H1 (cell line): ENCODE results near the gene NDEL1. TPM values are rescaled to one million over a fixed set of nuclear protein-coding genes. Genes with fewer than 3 reads are reported as not detected.

Source experiments
- CTCF ChIA-PET: fragments of 300-600 bp; sonication (Branson Sonifier 250); formaldehyde crosslinking; loops from one replicate; lab custom pipeline; 2021; ENCODE audit not compliant: partially characterized antibody; lab: Charles Lee
- POLR2A ChIA-PET: fragments of 300-600 bp; sonication (Branson Sonifier 250); formaldehyde crosslinking; loops from one replicate; lab custom pipeline; 2021; ENCODE audit warnings: inconsistent platforms; ENCODE audit not compliant: partially characterized antibody; lab: Charles Lee
- DNase-seq, 2 experiments: peaks; one replicate each; pipeline versions ENCODE4 v3.0.0 to v3.0.0-alpha.2; 2010 to 2022; ENCODE audit warnings: low spot score in 2 of 2, low read depth in 1 of 2, mixed read lengths in 1 of 2
- FAIRE-seq: peaks from 2 replicates; lab custom pipeline; 2011; peaks lifted over from hg19 to GRCh38; lab: Jason Lieb, UNC
- H2AFZ ChIP-seq: 2 replicates; pipeline ENCODE4 v1.8.1; 2012; ENCODE audit warnings: low read length, inconsistent platforms
- H2AK5ac ChIP-seq: 2 replicates; pipeline ENCODE4 v1.6.1; 2013; ENCODE audit warnings: low read depth, low read length
- H2BK120ac ChIP-seq: replicated peaks from 2 replicates; pipeline ENCODE3; 2013; ENCODE audit warnings: low read depth, low read length, inconsistent platforms
- H2BK12ac ChIP-seq: 2 replicates; pipeline ENCODE4 v1.6.1; 2013; ENCODE audit warnings: low read depth, low read length
- H2BK15ac ChIP-seq: 2 replicates; pipeline ENCODE4 v1.6.1; 2013; ENCODE audit warnings: low read length
- H2BK20ac ChIP-seq: 2 replicates; pipeline ENCODE4 v1.6.1; 2013; ENCODE audit warnings: low read length
- H2BK5ac ChIP-seq: 2 replicates; pipeline ENCODE4 v1.6.1; 2013; ENCODE audit warnings: low read depth, low read length
- H3K14ac ChIP-seq: 2 replicates; pipeline ENCODE4 v1.6.1; 2013; ENCODE audit warnings: inconsistent platforms; ENCODE audit not compliant: insufficient read length
- H3K18ac ChIP-seq: 2 replicates; pipeline ENCODE4 v1.6.1; 2013; ENCODE audit warnings: low read length; ENCODE audit errors: extremely low read depth
- H3K23ac ChIP-seq: 2 replicates; pipeline ENCODE4 v1.6.1; 2013; ENCODE audit warnings: inconsistent platforms; ENCODE audit not compliant: insufficient read length
- H3K23me2 ChIP-seq: 2 replicates; pipeline ENCODE4 v1.6.1; 2013; ENCODE audit warnings: low read depth, low read length
- H3K27ac ChIP-seq: 2 replicates; pipeline ENCODE4 v1.6.1; 2011; ENCODE audit warnings: low read depth, low read length, inconsistent platforms
- H3K27me3 ChIP-seq, 4 experiments: replicated peaks in 1 of 4; 1 replicate in 1 of 4; 2 replicates in 3 of 4; pipeline versions ENCODE4 v1.6.1 to v1.8.1; 2011 to 2013; ENCODE audit warnings: low read length in 3 of 4, mild to moderate bottlenecking in 3 of 4, inconsistent platforms in 2 of 4, mixed read lengths in 2 of 4, moderate library complexity in 1 of 4; ENCODE audit not compliant: control insufficient read depth in 3 of 4, insufficient read depth in 3 of 4; ENCODE audit errors: extremely low read depth in 1 of 4
- H3K36me3 ChIP-seq, 4 experiments: 2 replicates each; pipeline versions ENCODE4 v1.6.1 to v1.8.1; 2011 to 2013; ENCODE audit warnings: mild to moderate bottlenecking in 4 of 4, low read length in 3 of 4, moderate library complexity in 2 of 4, control low read depth in 1 of 4, inconsistent platforms in 1 of 4; ENCODE audit not compliant: insufficient read depth in 4 of 4, control insufficient read depth in 2 of 4
- H3K4ac ChIP-seq: replicated peaks from 2 replicates; pipeline ENCODE3; 2013; ENCODE audit warnings: low read length, low read depth, mixed read lengths, inconsistent platforms; ENCODE audit not compliant: insufficient read length
- H3K4me1 ChIP-seq, 4 experiments: replicated peaks in 1 of 4; 1 replicate in 1 of 4; 2 replicates in 3 of 4; pipeline versions ENCODE4 v1.6.1 to v1.8.1; 2011 to 2013; ENCODE audit warnings: low read length in 3 of 4, inconsistent platforms in 2 of 4, mixed read lengths in 1 of 4; ENCODE audit not compliant: insufficient read depth in 4 of 4, control insufficient read depth in 3 of 4
- H3K4me2 ChIP-seq, 2 experiments: 2 replicates each; pipeline versions ENCODE4 v1.6.1 to v1.8.1; 2011 to 2013; ENCODE audit warnings: low read depth in 2 of 2, low read length in 2 of 2, control low read depth in 1 of 2, inconsistent platforms in 1 of 2, mild to moderate bottlenecking in 1 of 2; ENCODE audit not compliant: insufficient read depth in 1 of 2
- H3K4me3 ChIP-seq, 4 experiments: fragments of 200-600, 300-600 bp in 1 of 4; sonication (generic), shearing (Covaris generic), sonication (Bioruptor Twin) in 1 of 4; 2 replicates each; pipeline versions ENCODE4 v1.5.1 to v1.8.1; 2011 to 2016; ENCODE audit warnings: low read length in 4 of 4, low read depth in 3 of 4, control low read depth in 2 of 4, inconsistent platforms in 2 of 4, mild to moderate bottlenecking in 2 of 4, mixed read lengths in 1 of 4, moderate library complexity in 1 of 4; ENCODE audit not compliant: insufficient read depth in 2 of 4; ENCODE audit errors: extremely low read depth in 1 of 4
- H3K56ac ChIP-seq: replicated peaks from 2 replicates; pipeline ENCODE3; 2013; ENCODE audit warnings: low read depth, mild to moderate bottlenecking, mixed read lengths, low read length, inconsistent platforms; ENCODE audit not compliant: insufficient read length
- H3K79me1 ChIP-seq: 2 replicates; pipeline ENCODE4 v1.6.1; 2013; ENCODE audit warnings: low read depth, low read length, control low read depth
- H3K79me2 ChIP-seq, 2 experiments: 2 replicates each; pipeline versions ENCODE4 v1.6.1 to v1.8.1; 2012 to 2013; ENCODE audit warnings: low read length in 2 of 2, mild to moderate bottlenecking in 2 of 2, inconsistent platforms in 1 of 2; ENCODE audit not compliant: insufficient read depth in 2 of 2, control insufficient read depth in 1 of 2
- H3K9ac ChIP-seq, 4 experiments: replicated peaks in 1 of 4; 1 replicate in 1 of 4; 2 replicates in 3 of 4; pipeline versions ENCODE4 v1.6.1 to v1.8.1; 2011 to 2013; ENCODE audit warnings: low read depth in 3 of 4, low read length in 3 of 4, control low read depth in 2 of 4, mild to moderate bottlenecking in 2 of 4, moderate library complexity in 2 of 4, inconsistent platforms in 1 of 4; ENCODE audit errors: extremely low read depth in 1 of 4
- H3K9me3 ChIP-seq, 2 experiments: 2 replicates each; pipeline versions ENCODE4 v1.6.1 to v1.8.1; 2012 to 2013; ENCODE audit warnings: mild to moderate bottlenecking in 2 of 2, moderate library complexity in 2 of 2, control low read depth in 1 of 2, inconsistent platforms in 1 of 2, low read depth in 1 of 2, low read length in 1 of 2, mixed read lengths in 1 of 2; ENCODE audit not compliant: insufficient read depth in 2 of 2
- H4K20me1 ChIP-seq, 2 experiments: replicated peaks in 1 of 2; 2 replicates each; pipeline versions ENCODE3 to v1.8.1; 2011 to 2013; ENCODE audit warnings: inconsistent platforms in 2 of 2, low read length in 2 of 2, mild to moderate bottlenecking in 1 of 2; ENCODE audit not compliant: insufficient read depth in 2 of 2, control insufficient read depth in 1 of 2
- H4K5ac ChIP-seq: 2 replicates; pipeline ENCODE4 v1.6.1; 2013; ENCODE audit warnings: low read length, low read depth, mixed read lengths, inconsistent platforms; ENCODE audit not compliant: insufficient read length
- H4K8ac ChIP-seq: 2 replicates; pipeline ENCODE4 v1.8.0; 2013; ENCODE audit warnings: mild to moderate bottlenecking, moderate library complexity, low read length, inconsistent platforms; ENCODE audit not compliant: insufficient read depth; ENCODE audit errors: extremely low read depth
- H4K91ac ChIP-seq: replicated peaks from 2 replicates; pipeline ENCODE3; 2013; ENCODE audit warnings: low read length, mixed read lengths, inconsistent platforms; ENCODE audit not compliant: insufficient read length
- ATF3 ChIP-seq: IDR thresholded peaks from 2 replicates; pipeline ENCODE4 v1.6.1; 2011; ENCODE audit warnings: low read depth, mild to moderate bottlenecking, low read length; ENCODE audit not compliant: insufficient read depth
- FOSL1 ChIP-seq: IDR thresholded peaks from 2 replicates; pipeline ENCODE4 v1.6.1; 2011; ENCODE audit warnings: mild to moderate bottlenecking, low read depth, low read length, moderate library complexity; ENCODE audit not compliant: insufficient read depth
- JUN ChIP-seq: IDR thresholded peaks from 2 replicates; pipeline ENCODE4 v1.6.1; 2011; ENCODE audit warnings: low read depth, mild to moderate bottlenecking, improper control_type of control experiment, low read length
- MAFK ChIP-seq: IDR thresholded peaks from 2 replicates; pipeline ENCODE4 v1.6.1; 2012; ENCODE audit warnings: low read depth, mild to moderate bottlenecking, improper control_type of control experiment, low read length
- SAP30 ChIP-seq: fragments of 300-600 bp; sonication (generic); IDR thresholded peaks from 2 replicates; pipeline ENCODE4 v1.7.1; 2012; ENCODE audit warnings: low read length, moderate library complexity, mild to moderate bottlenecking, inconsistent platforms; ENCODE audit not compliant: insufficient read depth, insufficient replicate concordance
- SIN3A ChIP-seq, 2 experiments: IDR thresholded peaks in 1 of 2; conservative IDR thresholded peaks in 1 of 2; 2 replicates each; pipeline ENCODE4 v1.6.1; 2011 to 2012; ENCODE audit warnings: low read length in 2 of 2, improper control_type of control experiment in 1 of 2, low read depth in 1 of 2, mild to moderate bottlenecking in 1 of 2
- SP4 ChIP-seq: IDR thresholded peaks from 2 replicates; pipeline ENCODE4 v1.6.1; 2012; ENCODE audit warnings: low read length, inconsistent platforms
- SRF ChIP-seq: IDR thresholded peaks from 2 replicates; pipeline ENCODE4 v1.6.1; 2011; ENCODE audit warnings: mild to moderate bottlenecking, low read depth, low read length, moderate library complexity
- SUZ12 ChIP-seq: fragments of 200-600 bp; sonication (generic); IDR thresholded peaks from 2 replicates; pipeline ENCODE4 v1.6.1; 2012; ENCODE audit warnings: mild to moderate bottlenecking, inconsistent platforms, low read length, moderate library complexity, mixed read lengths
- TAF7 ChIP-seq: optimal IDR thresholded peaks from 2 replicates; pipeline ENCODE3; 2011; ENCODE audit warnings: low read depth, mild to moderate bottlenecking, inconsistent platforms, low read length, moderate library complexity, borderline replicate concordance
- TCF12 ChIP-seq: IDR thresholded peaks from 2 replicates; pipeline ENCODE4 v1.6.1; 2011; ENCODE audit warnings: low read depth, mild to moderate bottlenecking, low read length
- USF2 ChIP-seq: IDR thresholded peaks from 2 replicates; pipeline ENCODE4 v1.6.1; 2011; ENCODE audit warnings: low read length, improper control_type of control experiment
- WGBS, 2 experiments: shearing (Covaris generic) in 1 of 2; methylation state at CpG; one replicate each; pipeline versions ENCODE4 v1.1.6 to v1.1.7; 2013 to 2015; ENCODE audit warnings: low lambda C conversion rate in 2 of 2, mixed read lengths in 2 of 2, inconsistent platforms in 1 of 2, low coverage in 1 of 2, missing lambda C conversion rate in 1 of 2; ENCODE audit not compliant: insufficient replicate concordance in 2 of 2, insufficient coverage in 1 of 2, insufficient read length in 1 of 2; ENCODE audit errors: extremely low coverage in 1 of 2, missing lambda C conversion rate in 1 of 2; 5-methylcytosine and 5-hydroxymethylcytosine counted together
- polyA plus RNA-seq, 7 experiments: library from polyadenylated mRNA; depleted of rRNA in 3 of 7; stranded (reverse) in 5 of 7; unstranded in 2 of 7; fragments of >200 nt in 5 of 7; fragments of 200-250 nt in 2 of 7; gene quantifications; 1 replicate in 5 of 7; 2 replicates in 1 of 7; 4 replicates in 1 of 7; pipeline versions ENCODE4 v1.2.1 to v1.2.3, GENCODE V29; 2011 to 2013; ENCODE audit warnings: missing spikeins in 2 of 7, mixed read lengths in 2 of 7
- total RNA-seq: library from RNA; stranded (reverse); fragmentation: NEBNext Ultra II Directional; extraction: Animal tissue kit (Norgen Biotek cat#: 25700); gene quantifications from 2 replicates; pipeline ENCODE4 v1.2.1, GENCODE V29; 2021

NDEL1 gene
- total and polyA plus RNA-seq, 2 of the 8 experiments (the other 6 are each of a cell fraction or from before 2014, with no cell fraction given): 31.1 to 32.9 TPM

- H3K4me3 ChIP-seq: no peak overlapping the region
- no peak overlapping the region for H3K14ac ChIP-seq
- H4K5ac ChIP-seq: no peak overlapping the region
- no peak overlapping the region for H3K9ac ChIP-seq
- peaks cover 8 to 43% (median 18%) of the 10 kb centered on the region in 4 experiments for H3K36me3 ChIP-seq
- no peaks in the 10 kb centered on the region for H3K27me3 ChIP-seq
- no peak overlapping the region for H3K18ac ChIP-seq
- no peak overlapping the region for H3K56ac ChIP-seq
- FAIRE-seq (no peak), DNase-seq (no peak)
- H3K79me2 ChIP-seq: no peaks in the 10 kb centered on the region
- CTCF ChIA-PET: no interaction called here
- H2BK5ac ChIP-seq: no peak overlapping the region
- 91% methylated on average over 3 of the region's 3 CpGs; no CpG with 5 or more reads in 1 of the 2 experiments for WGBS, 2 experiments
- POLR2A ChIA-PET: interaction anchor here (1.1 kb wide), 1 partner anchor 18 kb away, joined by 3 read pairs; no protein-coding TSS in a partner anchor
- no peak overlapping the region for H3K4ac ChIP-seq
- H3K23ac ChIP-seq: no peak overlapping the region
- TF ChIP-seq SIN3A (conservative IDR thresholded peaks at IDR 0.05 in 1 of 2, IDR thresholded peaks at IDR 0.05 in 1 of 2; ENCODE audit: low read depth in 1 of 2, low read length in 2 of 2) (no peak), JUN (no peak), SUZ12 (no peak), FOSL1 (no peak), SP4 (no peak), SAP30 (no peak), TAF7 (no peak), TCF12 (no peak), USF2 (no peak), ATF3 (no peak), SRF (no peak), MAFK (no peak)
- no peaks in the 10 kb centered on the region for H3K4me1 ChIP-seq
- H3K79me1 ChIP-seq: no peaks in the 10 kb centered on the region
- H4K8ac ChIP-seq: no peak overlapping the region
- H3K9me3 ChIP-seq: no peaks in the 10 kb centered on the region
- H2AFZ ChIP-seq: no peak overlapping the region
- H2BK120ac ChIP-seq: no peak overlapping the region
- H2BK15ac ChIP-seq: no peak overlapping the region
- H2AK5ac ChIP-seq: no peak overlapping the region
- H3K27ac ChIP-seq: no peak overlapping the region
- peaks cover 0 to 2% of the 10 kb centered on the region in 2 experiments for H4K20me1 ChIP-seq
- H3K4me2 ChIP-seq: no peak overlapping the region
- no peaks in the 10 kb centered on the region for H3K23me2 ChIP-seq
- H4K91ac ChIP-seq: no peak overlapping the region
- H2BK20ac ChIP-seq: no peak overlapping the region
- H2BK12ac ChIP-seq: no peak overlapping the region
Observed at GRCh38 chr17:8448310-8448709, 12.6 kb downstream of the NDEL1 start.
